Common myeloid progenitor, CD34-positive (primary cell): ENCODE measurements around the gene PRKCZ.

Source experiments
- CTCF ChIA-PET: fragments of 350-600 bp; sonication (Branson Sonifier 250); formaldehyde crosslinking; loops from one replicate; lab custom pipeline; 2021; ENCODE audit warnings: antibody characterized with exemption; lab: Charles Lee
- POLR2A ChIA-PET: fragments of 350-600 bp; sonication (Branson Sonifier 250); formaldehyde crosslinking; loops from one replicate; lab custom pipeline; 2021; ENCODE audit warnings: antibody characterized with exemption; lab: Charles Lee
- DNase-seq, 3 donors: peaks; one replicate each; pipeline versions ENCODE4 v3.0.0 to v3.0.0-alpha.2; 2013
- H3K27ac ChIP-seq, 2 experiments: 1 replicate in 1 of 2; 2 replicates in 1 of 2; pipeline ENCODE4 v1.7.0; 2013; ENCODE audit warnings: inconsistent platforms in 2 of 2, low read length in 2 of 2, mild to moderate bottlenecking in 2 of 2, low read depth in 1 of 2, moderate library complexity in 1 of 2; ENCODE audit not compliant: severe bottlenecking in 2 of 2, insufficient read depth in 1 of 2, poor library complexity in 1 of 2
- H3K27me3 ChIP-seq, 5 experiments: replicated peaks in 2 of 5; 1 replicate in 3 of 5; 2 replicates in 2 of 5; pipeline versions ENCODE4 v1.6.1 to v1.7.0; 2013; ENCODE audit warnings: low read length in 4 of 5, mild to moderate bottlenecking in 2 of 5, moderate library complexity in 2 of 5, inconsistent platforms in 1 of 5; ENCODE audit not compliant: insufficient read depth in 5 of 5, control insufficient read depth in 4 of 5
- H3K36me3 ChIP-seq, 4 experiments: 1 replicate in 2 of 4; 2 replicates in 2 of 4; pipeline versions ENCODE4 v1.6.1 to v1.7.0; 2013; ENCODE audit warnings: low read length in 3 of 4, control low read depth in 1 of 4, mild to moderate bottlenecking in 1 of 4; ENCODE audit not compliant: control insufficient read depth in 4 of 4, insufficient read depth in 4 of 4
- H3K4me1 ChIP-seq, 4 experiments: 1 replicate in 3 of 4; 2 replicates in 1 of 4; pipeline versions ENCODE4 v1.6.1 to v1.7.1; 2013; ENCODE audit warnings: low read length in 3 of 4, mild to moderate bottlenecking in 3 of 4, control low read depth in 1 of 4, inconsistent platforms in 1 of 4, moderate library complexity in 1 of 4; ENCODE audit not compliant: control insufficient read depth in 4 of 4, insufficient read depth in 4 of 4; ENCODE audit errors: control extremely low read depth in 1 of 4
- H3K4me3 ChIP-seq, 7 experiments: 1 replicate in 4 of 7; 2 replicates in 3 of 7; pipeline versions ENCODE4 v1.5.1 to v1.7.0; 2013; ENCODE audit warnings: mild to moderate bottlenecking in 7 of 7, low read length in 6 of 7, moderate library complexity in 6 of 7, inconsistent platforms in 2 of 7, low read depth in 2 of 7, control low read depth in 1 of 7; ENCODE audit not compliant: insufficient read depth in 4 of 7, control insufficient read depth in 1 of 7; ENCODE audit errors: extremely low read depth in 1 of 7
- H3K9me3 ChIP-seq, 5 experiments: 1 replicate in 4 of 5; 2 replicates in 1 of 5; pipeline versions ENCODE4 v1.6.1 to v1.7.1; 2013; ENCODE audit warnings: low read length in 4 of 5, mild to moderate bottlenecking in 2 of 5, inconsistent platforms in 1 of 5, low read depth in 1 of 5, moderate library complexity in 1 of 5; ENCODE audit not compliant: control insufficient read depth in 4 of 5, insufficient read depth in 2 of 5; ENCODE audit errors: control extremely low read depth in 1 of 5
- WGBS: methylation state at CpG from one replicate; pipeline ENCODE4 v1.1.5; 2013; ENCODE audit not compliant: insufficient coverage; 5-methylcytosine and 5-hydroxymethylcytosine counted together

The PRKCZ gene

DNA sequence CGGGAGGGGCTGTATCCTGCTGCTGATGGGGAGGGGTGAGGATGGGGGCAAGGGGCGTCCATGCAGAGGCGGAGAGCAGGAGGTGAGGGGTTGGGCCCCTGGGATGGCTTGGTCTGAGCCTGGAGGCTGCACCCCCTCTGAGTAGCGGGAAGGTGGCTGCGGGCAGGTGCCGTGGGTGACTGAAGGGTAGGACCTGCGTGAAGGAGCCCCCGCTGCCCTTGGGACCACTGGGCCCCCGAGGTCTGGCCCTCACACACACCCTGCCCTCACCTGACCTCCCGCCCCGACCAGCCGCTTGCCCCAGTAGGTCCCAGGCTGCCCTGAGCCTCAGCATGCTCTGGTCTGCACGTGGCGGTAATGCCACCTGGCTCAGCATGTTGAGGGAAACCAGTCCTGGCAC, 165.1 kb downstream of the PRKCZ start:
- no peaks in the 10 kb centered on the region for H3K9me3 ChIP-seq
- POLR2A ChIA-PET: no interaction called here
- CTCF ChIA-PET: interaction anchor here (1.7 kb wide), 1 partner anchor 9 kb away, joined by 6 read pairs; no protein-coding TSS in a partner anchor

DNA sequence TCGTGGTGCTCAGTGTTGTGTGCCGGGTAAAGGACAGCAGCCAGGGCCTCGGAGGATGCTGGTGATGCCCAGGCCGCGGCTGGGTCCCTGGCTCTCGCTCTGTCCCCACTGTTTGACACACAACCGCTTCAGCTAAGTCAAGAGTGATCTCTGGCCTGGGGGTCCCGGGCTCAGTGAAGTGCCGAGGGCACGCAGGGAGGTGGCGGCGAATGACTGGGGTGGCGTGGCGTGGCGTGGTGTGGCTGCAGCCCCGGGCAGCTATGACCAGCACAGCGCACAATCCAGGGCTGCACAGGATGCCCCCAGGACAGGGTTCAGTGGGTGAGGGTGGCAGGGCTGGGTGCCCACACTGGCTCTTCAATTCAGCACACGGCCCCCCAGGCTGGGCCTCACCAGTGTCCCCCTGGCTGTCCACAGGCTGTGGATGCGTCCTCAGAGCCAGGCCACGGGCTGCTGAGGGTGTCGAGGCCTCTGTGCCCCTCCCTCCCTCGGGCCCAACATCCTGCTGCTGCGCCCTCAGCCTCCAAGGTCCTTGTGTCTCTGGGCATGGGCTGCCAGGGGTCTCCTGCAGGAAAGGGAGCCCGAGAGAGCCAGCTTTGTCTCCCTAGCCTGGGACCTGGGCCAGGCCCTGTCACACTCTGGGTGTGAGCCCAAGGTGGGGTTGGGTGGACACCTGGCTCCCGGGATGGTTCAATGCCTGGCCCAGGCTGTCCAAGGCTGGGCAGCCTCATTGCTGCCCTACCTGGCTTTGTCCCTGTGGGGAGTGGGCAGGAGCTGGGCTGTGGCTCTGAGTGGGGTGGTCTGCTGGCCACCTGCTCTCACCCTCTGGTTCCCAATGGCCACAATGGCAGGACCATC, 165.9 kb downstream of the PRKCZ start:
- ChIA-PET CTCF (interaction anchor here (1.7 kb wide), 1 partner anchor 8 kb away, joined by 6 read pairs; no protein-coding TSS in a partner anchor), POLR2A (no interaction called here)
- no peak overlapping the region for H3K4me3 ChIP-seq
- H3K36me3 ChIP-seq: no peaks in the 10 kb centered on the region
- H3K4me1 ChIP-seq: peaks cover 0 to 26% (median 25%) of the 10 kb centered on the region in 4 experiments
- H3K27me3 ChIP-seq: no peaks in the 10 kb centered on the region
- no peak for DNase-seq
- H3K27ac ChIP-seq: no peak overlapping the region
- H3K9me3 ChIP-seq: no peaks in the 10 kb centered on the region
- 99% methylated on average over 25 of the region's 25 CpGs for WGBS

More for the DNA sequence above, 165.1 kb downstream of the PRKCZ start:
- Histone ChIP-seq H3K36me3 (no peaks in the 10 kb centered on the region), H3K27ac (no peak overlapping the region), H3K27me3 (no peaks in the 10 kb centered on the region), H3K4me3 (no peak overlapping the region), H3K4me1 (peaks cover 0 to 26% (median 25%) of the 10 kb centered on the region in 4 experiments)
- WGBS: 94% methylated on average over 9 of the region's 14 CpGs
- no peak for DNase-seq

DNA sequence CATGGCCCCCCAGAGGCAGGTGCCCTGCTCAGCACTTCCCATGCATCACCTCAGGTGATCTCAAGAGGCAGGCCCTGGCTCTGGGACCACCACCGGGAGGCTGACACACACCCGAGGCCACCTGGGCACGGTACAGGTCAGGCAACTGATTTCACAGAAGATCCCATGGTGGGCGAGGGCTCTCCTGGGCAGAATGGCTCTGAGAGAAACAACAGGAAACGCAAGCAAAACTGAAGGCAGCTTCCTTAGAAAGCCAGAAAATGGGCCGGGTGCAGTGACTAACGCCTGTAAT, 166.5 kb downstream of the PRKCZ start:
- DNase-seq: no peak
- H3K9me3 ChIP-seq: no peaks in the 10 kb centered on the region
- ChIA-PET POLR2A (no interaction called here), CTCF (interaction anchor here (1.7 kb wide), 1 partner anchor 8 kb away, joined by 6 read pairs; no protein-coding TSS in a partner anchor)
- H3K27ac ChIP-seq: no peak overlapping the region
- no peak overlapping the region for H3K4me3 ChIP-seq
- 89% methylated on average over 5 of the region's 7 CpGs for WGBS
- H3K27me3 ChIP-seq: no peaks in the 10 kb centered on the region
- H3K36me3 ChIP-seq: no peaks in the 10 kb centered on the region
- peaks cover 0 to 26% (median 25%) of the 10 kb centered on the region in 4 experiments for H3K4me1 ChIP-seq

DNA sequence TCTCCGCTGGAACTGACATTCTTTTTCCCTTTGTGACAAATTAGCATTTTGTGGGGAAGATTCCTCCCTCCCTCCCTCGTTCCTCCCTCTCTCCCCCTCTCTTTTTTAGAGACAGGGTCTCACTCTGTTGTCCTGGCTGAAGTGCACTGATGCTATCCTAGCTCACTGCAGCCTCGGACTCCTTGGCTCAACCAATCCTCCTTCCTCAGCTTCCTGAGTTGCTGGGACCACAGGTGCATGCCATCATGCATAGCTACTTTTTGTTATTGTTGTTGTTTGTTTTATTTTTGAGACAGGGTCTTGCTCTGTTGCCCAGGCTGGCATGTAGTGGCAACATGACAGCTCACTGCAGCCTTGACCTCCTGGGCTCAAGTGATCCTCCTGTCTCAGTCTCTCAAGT, 171.1 kb downstream of the PRKCZ start:
- 70% methylated on average over 2 of the region's 3 CpGs for WGBS
- no peaks in the 10 kb centered on the region for H3K9me3 ChIP-seq
- no peak overlapping the region for H3K27ac ChIP-seq
- peaks cover 0 to 3% (median 0%) of the 10 kb centered on the region in 5 experiments for H3K27me3 ChIP-seq
- DNase-seq: no peak
- ChIA-PET CTCF (interaction anchor here (0.8 to 2.3 kb wide), 5 partner anchors 9 to 26 kb away, joined by 3 to 9 read pairs (median 4); partner anchors contain the start of gene FAAP20), POLR2A (no interaction called here)
- H3K4me3 ChIP-seq: no peak overlapping the region
- peaks cover 0 to 9% (median 5%) of the 10 kb centered on the region in 4 experiments for H3K4me1 ChIP-seq
- no peaks in the 10 kb centered on the region for H3K36me3 ChIP-seq

DNA sequence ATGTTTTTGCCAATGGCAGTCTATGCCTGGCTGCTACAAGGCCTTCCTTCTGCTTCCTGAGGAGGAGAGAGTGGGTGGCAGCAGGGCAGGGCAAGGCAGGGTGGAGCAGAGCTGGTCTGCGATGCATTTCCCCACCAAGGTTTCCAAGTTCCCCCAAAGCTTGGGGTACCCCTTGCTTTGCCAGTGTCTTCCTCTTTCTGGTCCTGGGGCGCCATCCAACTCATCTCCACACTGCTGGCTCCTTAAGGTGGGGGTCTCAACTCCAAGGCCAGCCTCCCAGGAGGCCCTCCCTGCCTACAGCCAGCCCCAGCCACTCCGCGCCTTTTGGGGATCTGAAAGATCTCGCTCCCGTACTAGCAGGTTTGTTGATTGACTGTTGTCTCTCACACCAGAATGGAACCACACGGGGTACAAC, 174.0 kb downstream of the PRKCZ start:
- no peaks in the 10 kb centered on the region for H3K36me3 ChIP-seq
- CTCF ChIA-PET: interaction anchor here (0.9 to 1.8 kb wide), 7 partner anchors 8 to 29 kb away, joined by 3 to 6 read pairs (median 4); partner anchors contain the start of gene FAAP20

DNA sequence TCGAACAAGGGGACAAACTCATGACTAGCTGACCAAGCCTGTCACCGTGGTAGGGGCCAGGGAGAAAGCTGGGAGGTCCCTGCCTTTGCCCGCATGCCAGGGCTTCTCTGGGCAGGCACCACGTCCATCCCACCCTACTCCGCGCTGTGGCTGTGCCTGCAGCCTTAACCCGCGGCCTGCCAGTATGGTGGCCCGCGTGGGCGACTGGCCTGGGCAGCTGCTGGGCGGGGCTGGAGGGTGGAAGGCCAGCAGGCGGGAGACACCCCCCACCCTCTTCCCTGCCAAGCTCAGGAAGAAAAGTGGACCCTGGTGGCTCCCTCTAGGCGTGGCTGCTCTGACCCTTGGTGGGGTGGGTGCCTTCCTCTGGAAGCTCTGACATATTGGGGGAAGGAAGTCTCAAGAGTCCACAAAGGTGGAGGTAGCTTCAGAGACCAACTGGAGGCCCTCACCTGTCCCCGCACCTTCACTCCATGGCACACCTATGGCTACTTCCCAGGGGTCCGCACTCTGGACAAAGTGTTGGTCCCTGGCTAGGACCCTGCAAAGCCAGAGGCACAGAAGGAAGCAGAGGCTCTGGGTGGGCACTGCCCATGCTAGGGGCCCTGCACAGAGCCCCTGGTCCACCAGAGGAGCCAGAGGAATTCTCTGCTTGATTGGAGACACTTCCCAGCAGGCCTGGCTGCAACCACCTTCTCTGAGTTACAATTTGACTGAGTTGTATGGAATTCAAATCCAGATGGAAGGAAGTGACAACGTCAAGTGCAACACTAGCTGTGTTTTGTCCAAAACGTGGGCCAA, 174.6 kb downstream of the PRKCZ start:
- WGBS: 90% methylated on average over 9 of the region's 18 CpGs
- no peaks in the 10 kb centered on the region for H3K9me3 ChIP-seq
- POLR2A ChIA-PET: interaction anchor here (0.7 to 1.4 kb wide), 3 partner anchors 9 to 26 kb away, joined by 3 to 7 read pairs (median 4); no protein-coding TSS in a partner anchor
- no peak overlapping the region for H3K4me3 ChIP-seq
- CTCF ChIA-PET: interaction anchor here (0.6 to 1.8 kb wide), 11 partner anchors 9 to 323 kb away, joined by 3 to 6 read pairs (median 3); partner anchors contain the start of gene FAAP20
- peaks cover 0 to 30% (median 26%) of the 10 kb centered on the region in 4 experiments for H3K4me1 ChIP-seq
- no peak overlapping the region for H3K27ac ChIP-seq
- no peaks in the 10 kb centered on the region for H3K36me3 ChIP-seq
- H3K27me3 ChIP-seq: peaks cover 0 to 11% (median 4%) of the 10 kb centered on the region in 5 experiments
- no peak for DNase-seq

More for the DNA sequence above, 174.0 kb downstream of the PRKCZ start:
- H3K27me3 ChIP-seq: peaks cover 0 to 11% (median 4%) of the 10 kb centered on the region in 5 experiments
- WGBS: 93% methylated on average over 6 of the region's 7 CpGs
- H3K4me1 ChIP-seq: peaks cover 0 to 24% (median 20%) of the 10 kb centered on the region in 4 experiments
- no peaks in the 10 kb centered on the region for H3K9me3 ChIP-seq
- H3K27ac ChIP-seq: no peak overlapping the region
- no peak overlapping the region for H3K4me3 ChIP-seq
- no peak for DNase-seq
- POLR2A ChIA-PET: interaction anchor here (0.7 to 1.4 kb wide), 3 partner anchors 10 to 25 kb away, joined by 3 to 7 read pairs (median 4); no protein-coding TSS in a partner anchor
